WTC11 (cell line): Measurements from ENCODE around the gene UBAC2. TPM values are rescaled to one million over a fixed set of nuclear protein-coding genes. Genes with fewer than 3 reads are reported as not detected.

ENCODE experiments used
- ATAC-seq: fragments of 200-7000 bp; cut with Tn5 transposase; 2 replicates; pipeline ENCODE4 v1.10.0; 2021; ENCODE audit warnings: mild to moderate bottlenecking, moderate library complexity
- CTCF ChIA-PET: fragments of 300-600 bp; sonication (Branson Sonifier 250); formaldehyde crosslinking; loops from one replicate; lab custom pipeline; 2021; ENCODE audit warnings: antibody characterized with exemption; lab: Charles Lee
- POLR2A ChIA-PET: fragments of 350-600 bp; sonication (Branson Sonifier 250); formaldehyde crosslinking; loops from one replicate; lab custom pipeline; 2021; ENCODE audit warnings: antibody characterized with exemption; lab: Charles Lee
- DNase-seq: peaks from one replicate; pipeline ENCODE4 v3.0.0; 2021; ENCODE audit warnings: low spot score
- H3K27ac Mint-ChIP-seq: 2 replicates; pipeline ENCODE4 v1.8.0; 2021; ENCODE audit warnings: mixed read lengths
- H3K27me3 Mint-ChIP-seq: 2 replicates; pipeline ENCODE4 v1.8.0; 2021; ENCODE audit warnings: low read depth, mild to moderate bottlenecking, moderate library complexity, mixed read lengths
- H3K36me3 Mint-ChIP-seq: 2 replicates; pipeline ENCODE4 v1.8.0; 2021; ENCODE audit warnings: mixed read lengths
- H3K4me1 Mint-ChIP-seq: 2 replicates; pipeline ENCODE4 v1.8.0; 2022; ENCODE audit warnings: mixed read lengths
- H3K4me3 Mint-ChIP-seq: 2 replicates; pipeline ENCODE4 v1.8.0; 2021; ENCODE audit warnings: mild to moderate bottlenecking, moderate library complexity, mixed read lengths
- H3K9me3 Mint-ChIP-seq: 2 replicates; pipeline ENCODE4 v1.8.0; 2021; ENCODE audit warnings: mixed read lengths
- AFF4 ChIP-seq: sonication (generic); formaldehyde crosslinking; IDR thresholded peaks from 2 replicates; pipeline ENCODE4 v1.8.1; 2023; ENCODE audit warnings: mild to moderate bottlenecking, missing genetic modification reagents, borderline replicate concordance
- CREM ChIP-seq: sonication (generic); formaldehyde crosslinking; IDR thresholded peaks from 2 replicates; pipeline ENCODE4 v1.8.1; 2022; ENCODE audit warnings: mild to moderate bottlenecking, missing genetic modification reagents, moderate library complexity
- E2F1 ChIP-seq: sonication (generic); formaldehyde crosslinking; IDR thresholded peaks from 2 replicates; pipeline ENCODE4 v1.8.0; 2022; ENCODE audit warnings: mild to moderate bottlenecking, missing genetic modification reagents
- FOXK1 ChIP-seq: sonication (generic); formaldehyde crosslinking; IDR thresholded peaks from 2 replicates; pipeline ENCODE4 v1.8.0; 2022; ENCODE audit warnings: mild to moderate bottlenecking, moderate library complexity, missing genetic modification reagents
- GABPB1 ChIP-seq: sonication (generic); formaldehyde crosslinking; IDR thresholded peaks from 2 replicates; pipeline ENCODE4 v1.8.1; 2023; ENCODE audit warnings: mild to moderate bottlenecking, missing genetic modification reagents
- IRF2 ChIP-seq: sonication (generic); formaldehyde crosslinking; IDR thresholded peaks from 2 replicates; pipeline ENCODE4 v1.8.0; 2022; ENCODE audit warnings: low read depth, missing genetic modification reagents, borderline replicate concordance
- JAZF1 ChIP-seq: fragments of 250-450 bp; sonication (Bioruptor Pico); IDR thresholded peaks from 2 replicates; pipeline ENCODE4 v1.9.0; 2021; ENCODE audit warnings: moderate library complexity, mild to moderate bottlenecking, inconsistent platforms
- MAX ChIP-seq: sonication (generic); formaldehyde crosslinking; IDR thresholded peaks from 2 replicates; pipeline ENCODE4 v1.8.0; 2022; ENCODE audit warnings: mild to moderate bottlenecking, missing genetic modification reagents
- NR1H2 ChIP-seq: sonication (generic); formaldehyde crosslinking; IDR thresholded peaks from 2 replicates; pipeline ENCODE4 v1.9.0; 2021; ENCODE audit warnings: mild to moderate bottlenecking, moderate library complexity, missing genetic modification reagents
- NR2C2 ChIP-seq: sonication (generic); formaldehyde crosslinking; IDR thresholded peaks from 2 replicates; pipeline ENCODE4 v1.8.0; 2022; ENCODE audit warnings: mild to moderate bottlenecking, missing genetic modification reagents
- OVOL2 ChIP-seq: fragments of 250-450 bp; sonication (Bioruptor Pico); IDR thresholded peaks from 2 replicates; pipeline ENCODE4 v1.9.0; 2021; ENCODE audit warnings: mild to moderate bottlenecking, borderline replicate concordance
- PRDM15 ChIP-seq: sonication (generic); formaldehyde crosslinking; IDR thresholded peaks from 2 replicates; pipeline ENCODE4 v1.8.0; 2022; ENCODE audit warnings: missing genetic modification reagents
- SMAD4 ChIP-seq: sonication (generic); formaldehyde crosslinking; IDR thresholded peaks from 2 replicates; pipeline ENCODE4 v1.8.0; 2022; ENCODE audit warnings: mild to moderate bottlenecking, missing genetic modification reagents
- SOX15 ChIP-seq: fragments of 250-450 bp; sonication (Bioruptor Pico); IDR thresholded peaks from 2 replicates; pipeline ENCODE4 v1.9.0; 2021; ENCODE audit warnings: mild to moderate bottlenecking
- TEAD1 ChIP-seq: sonication (generic); formaldehyde crosslinking; IDR thresholded peaks from 2 replicates; pipeline ENCODE4 v1.8.0; 2022; ENCODE audit warnings: mild to moderate bottlenecking, missing genetic modification reagents
- TP53 ChIP-seq: sonication (generic); formaldehyde crosslinking; IDR thresholded peaks from 2 replicates; pipeline ENCODE4 v1.8.1; 2023; ENCODE audit warnings: mild to moderate bottlenecking, missing genetic modification reagents
- ZBTB21 ChIP-seq: sonication (generic); formaldehyde crosslinking; IDR thresholded peaks from 2 replicates; pipeline ENCODE4 v1.8.1; 2023; ENCODE audit warnings: mild to moderate bottlenecking, missing genetic modification reagents, borderline replicate concordance
- ZMAT4 ChIP-seq: fragments of 250-450 bp; sonication (Bioruptor Pico); IDR thresholded peaks from 2 replicates; pipeline ENCODE4 v1.9.0; 2021; ENCODE audit warnings: mild to moderate bottlenecking
- ZNF219 ChIP-seq: sonication (generic); formaldehyde crosslinking; IDR thresholded peaks from 2 replicates; pipeline ENCODE4 v1.8.0; 2023; ENCODE audit warnings: missing genetic modification reagents, mild to moderate bottlenecking, borderline replicate concordance
- ZNF263 ChIP-seq: sonication (generic); formaldehyde crosslinking; IDR thresholded peaks from 2 replicates; pipeline ENCODE4 v1.8.1; 2022; ENCODE audit warnings: low read depth, mild to moderate bottlenecking, moderate library complexity, missing genetic modification reagents
- ZNF396 ChIP-seq: fragments of 250-450 bp; sonication (Bioruptor Pico); IDR thresholded peaks from 2 replicates; pipeline ENCODE4 v1.8.0; 2021; ENCODE audit warnings: mild to moderate bottlenecking, moderate library complexity, borderline replicate concordance
- ZSCAN18 ChIP-seq: fragments of 250-450 bp; sonication (Bioruptor Pico); IDR thresholded peaks from 2 replicates; pipeline ENCODE4 v2.1.2; 2022; ENCODE audit warnings: mild to moderate bottlenecking, moderate library complexity
- total RNA-seq: library from RNA; stranded (reverse); gene quantifications from 3 replicates; pipeline ENCODE4 v1.2.3, GENCODE V29; 2021

Gene UBAC2
- total RNA-seq, 1 experiment from 2014 or later = 64.7 TPM

- H3K27me3 Mint-ChIP-seq = peaks cover 2% of the 10 kb centered on the region; the same call in 1 of the 2 replicates
- TF ChIP-seq CREM (CRISPR knock-in tag) (no peak), ZSCAN18 (CRISPR knock-in tag) (no peak), SMAD4 (CRISPR knock-in tag) (no peak), ZBTB21 (no peak), TP53 (CRISPR knock-in tag) (no peak), E2F1 (CRISPR knock-in tag) (no peak), ZMAT4 (CRISPR knock-in tag) (no peak), ZNF263 (CRISPR knock-in tag) (no peak), ZNF396 (CRISPR knock-in tag) (no peak), MAX (CRISPR knock-in tag) (no peak), SOX15 (CRISPR knock-in tag) (no peak)
- ChIA-PET POLR2A (no interaction called here), CTCF (no interaction called here)
- H3K27ac Mint-ChIP-seq = no peak overlapping the region
- no peak overlapping the region for H3K4me3 Mint-ChIP-seq
- H3K4me1 Mint-ChIP-seq = peaks cover 24% of the 10 kb centered on the region
- no peak for DNase-seq
- H3K9me3 Mint-ChIP-seq = peaks cover 5% of the 10 kb centered on the region
- ATAC-seq = no peak
- no peaks in the 10 kb centered on the region; the same call in 1 of the 2 replicates for H3K36me3 Mint-ChIP-seq
Measured at GRCh38 chr13:99429670-99430069, 229.0 kb downstream of the UBAC2 start.

GRCh38 chr13:99431927-99432608 lies 231.4 kb downstream of the UBAC2 start:
- no peak overlapping the region for H3K4me3 Mint-ChIP-seq
- H3K36me3 Mint-ChIP-seq = no peaks in the 10 kb centered on the region; the same call in 1 of the 2 replicates
- POLR2A ChIA-PET = no interaction called here
- DNase-seq (no peak), ATAC-seq (no peak)
- CTCF ChIA-PET = no interaction called here
- H3K27ac Mint-ChIP-seq = no peak overlapping the region
- peaks cover 2% of the 10 kb centered on the region; the same call in 1 of the 2 replicates for H3K27me3 Mint-ChIP-seq
- H3K4me1 Mint-ChIP-seq = peaks cover 16% of the 10 kb centered on the region
- peaks cover 5% of the 10 kb centered on the region for H3K9me3 Mint-ChIP-seq
- 0 out of 2 replicates have a peak, but pooled peaks have one; percentile 31 for TF ChIP-seq IRF2 (CRISPR knock-in tag)
- no peak for TF ChIP-seq FOXK1
- TF ChIP-seq TEAD1 (CRISPR knock-in tag) = no peak
- no peak for TF ChIP-seq ZNF219 (CRISPR knock-in tag)
- no peak for TF ChIP-seq NR1H2 (CRISPR knock-in tag)
- TF ChIP-seq JAZF1 (CRISPR knock-in tag) = no peak
- no peak for TF ChIP-seq AFF4
- TF ChIP-seq PRDM15 (CRISPR knock-in tag) = peak; percentile 33; the same call in 1 of the 2 replicates
- no peak for TF ChIP-seq OVOL2 (CRISPR knock-in tag)
- no peak for TF ChIP-seq GABPB1
- no peak for TF ChIP-seq NR2C2 (CRISPR knock-in tag)
